HEK293 (cell line): Measurements from ENCODE around the gene FOXO6.

Experiments
- CTCF ChIA-PET: fragments of 350-600 bp; formaldehyde crosslinking; extraction: SDS; loops from one replicate; lab custom pipeline; 2021; ENCODE audit warnings: antibody characterized with exemption; lab: Yijun Ruan, JAX
- POLR2A ChIA-PET: fragments of 300-600 bp; formaldehyde crosslinking; extraction: SDS; loops from one replicate; lab custom pipeline; 2020; ENCODE audit warnings: antibody characterized with exemption, inconsistent platforms; lab: Yijun Ruan, JAX
- H3K27ac ChIP-seq: fragments of 200-500 bp; sonication (Bioruptor generic); 2 replicates; pipeline ENCODE4 v1.5.1; 2014; ENCODE audit warnings: low read depth, low read length, control low read depth, inconsistent platforms; ENCODE audit errors: extremely low read depth
- H3K36me3 ChIP-seq, 2 experiments: fragments of 200-500 bp in 1 of 2; sonication (Bioruptor generic) in 1 of 2; 1 replicate in 1 of 2; 2 replicates in 1 of 2; pipeline ENCODE4 v1.5.1; 2014 to 2017; ENCODE audit warnings: inconsistent platforms in 2 of 2, low read length in 2 of 2; ENCODE audit not compliant: control insufficient read depth in 2 of 2, insufficient read depth in 1 of 2
- H3K4me1 ChIP-seq: fragments of 200-500 bp; sonication (Bioruptor generic); 2 replicates; pipeline ENCODE4 v1.5.1; 2014; ENCODE audit warnings: mild to moderate bottlenecking, low read length, inconsistent platforms; ENCODE audit not compliant: control insufficient read depth, insufficient read depth
- H3K4me3 ChIP-seq: 2 replicates; pipeline ENCODE4 v1.5.1; 2011; ENCODE audit warnings: low read depth, mild to moderate bottlenecking, control low read depth, low read length, moderate library complexity
- H3K9me3 ChIP-seq: fragments of 200-500 bp; sonication (Bioruptor generic); 2 replicates; pipeline ENCODE4 v1.5.1; 2014; ENCODE audit warnings: low read depth, low read length, inconsistent platforms; ENCODE audit not compliant: control insufficient read depth, insufficient read depth
- REST ChIP-seq: fragments of 450-650 bp; formaldehyde crosslinking; IDR thresholded peaks from 2 replicates; pipeline ENCODE4 v1.5.1; 2016; ENCODE audit warnings: missing biosample characterization, missing genetic modification characterization
- YY1 ChIP-seq: fragments of 450-650 bp; formaldehyde crosslinking; IDR thresholded peaks from 2 replicates; pipeline ENCODE4 v1.5.1; 2018; ENCODE audit warnings: missing biosample characterization, missing genetic modification characterization
- ZEB2 ChIP-seq: fragments of 450-650 bp; formaldehyde crosslinking; IDR thresholded peaks from 2 replicates; pipeline ENCODE4 v1.5.1; 2016; ENCODE audit warnings: missing biosample characterization, missing genetic modification characterization
- ZIC2 ChIP-seq: fragments of 450-650 bp; formaldehyde crosslinking; IDR thresholded peaks from 2 replicates; pipeline ENCODE4 v1.5.1; 2016; ENCODE audit warnings: missing biosample characterization, missing genetic modification characterization
- ZNF10 ChIP-seq: fragments of 450-650 bp; formaldehyde crosslinking; IDR thresholded peaks from 2 replicates; pipeline ENCODE4 v1.5.1; 2017; ENCODE audit warnings: missing biosample characterization, missing genetic modification characterization
- ZNF214 ChIP-seq: fragments of 450-650 bp; formaldehyde crosslinking; IDR thresholded peaks from 2 replicates; pipeline ENCODE4 v1.5.1; 2017; ENCODE audit warnings: missing biosample characterization, mild to moderate bottlenecking, missing genetic modification characterization, borderline replicate concordance
- ZNF223 ChIP-seq: fragments of 450-650 bp; formaldehyde crosslinking; IDR thresholded peaks from 2 replicates; pipeline ENCODE4 v1.5.1; 2016; ENCODE audit warnings: missing biosample characterization, missing genetic modification characterization
- ZNF239 ChIP-seq: fragments of 450-650 bp; formaldehyde crosslinking; IDR thresholded peaks from 2 replicates; pipeline ENCODE4 v1.5.1; 2016; ENCODE audit warnings: missing biosample characterization, missing genetic modification characterization
- ZNF366 ChIP-seq: fragments of 450-650 bp; formaldehyde crosslinking; conservative IDR thresholded peaks from 2 replicates; pipeline ENCODE4 v1.5.1; 2016; ENCODE audit warnings: missing biosample characterization, missing genetic modification characterization
- ZNF404 ChIP-seq: fragments of 450-650 bp; formaldehyde crosslinking; IDR thresholded peaks from 2 replicates; pipeline ENCODE4 v1.5.1; 2017; ENCODE audit warnings: missing biosample characterization, missing genetic modification characterization
- ZNF501 ChIP-seq: fragments of 450-650 bp; formaldehyde crosslinking; IDR thresholded peaks from 2 replicates; pipeline ENCODE4 v1.5.1; 2016; ENCODE audit warnings: missing biosample characterization, missing genetic modification characterization
- ZNF514 ChIP-seq: fragments of 450-650 bp; formaldehyde crosslinking; IDR thresholded peaks from 2 replicates; pipeline ENCODE4 v1.5.1; 2016; ENCODE audit warnings: missing biosample characterization, missing genetic modification characterization
- ZNF555 ChIP-seq: fragments of 450-650 bp; formaldehyde crosslinking; conservative IDR thresholded peaks from 2 replicates; pipeline ENCODE4 v1.5.1; 2017; ENCODE audit warnings: missing biosample characterization, mild to moderate bottlenecking, missing genetic modification characterization, inconsistent platforms
- ZNF707 ChIP-seq: fragments of 450-650 bp; formaldehyde crosslinking; IDR thresholded peaks from 2 replicates; pipeline ENCODE4 v1.5.1; 2016; ENCODE audit warnings: missing biosample characterization, missing genetic modification characterization
- TF ChIP-seq, protein P1 (sequence below): fragments of 450-650 bp; formaldehyde crosslinking; IDR thresholded peaks from 2 replicates; pipeline ENCODE4 v1.5.1; 2016; ENCODE audit warnings: missing biosample characterization, missing genetic modification characterization
- TF ChIP-seq, protein P2 (sequence below): fragments of 450-650 bp; formaldehyde crosslinking; IDR thresholded peaks from 2 replicates; pipeline ENCODE4 v1.5.1; 2016; ENCODE audit warnings: missing biosample characterization, missing genetic modification characterization
- TF ChIP-seq, protein P3 (sequence below): fragments of 450-650 bp; IDR thresholded peaks from 2 replicates; pipeline ENCODE4 v1.5.1; 2018; ENCODE audit warnings: missing biosample characterization, mild to moderate bottlenecking, missing genetic modification characterization
- TF ChIP-seq, protein P4 (sequence below): fragments of 450-650 bp; formaldehyde crosslinking; IDR thresholded peaks from 2 replicates; pipeline ENCODE4 v1.5.0; 2017; ENCODE audit warnings: missing biosample characterization, missing genetic modification characterization, borderline replicate concordance

The FOXO6 gene

DNA sequence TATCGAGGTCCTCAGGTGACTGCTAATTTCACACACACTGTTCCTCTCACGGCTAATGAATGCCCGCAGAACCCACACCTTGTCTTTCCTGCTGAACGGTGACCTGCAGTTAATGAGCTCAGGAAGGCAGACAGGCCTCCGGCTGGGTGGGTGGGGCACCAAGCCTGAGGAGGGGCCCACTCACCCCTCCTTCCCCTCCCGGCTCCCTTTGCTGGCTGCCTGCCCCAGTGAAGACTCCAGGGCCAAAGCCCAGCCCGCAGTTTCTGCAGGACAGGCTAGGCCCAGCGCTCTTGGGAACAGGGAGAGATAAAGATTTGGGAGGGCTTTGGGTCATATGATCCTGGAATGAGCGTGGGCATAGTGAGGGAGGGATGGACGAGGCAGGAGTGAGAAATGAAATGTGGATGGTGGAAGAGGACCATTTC, 26.4 kb downstream of the FOXO6 start (continued):
- TF ChIP-seq, protein P1, sequence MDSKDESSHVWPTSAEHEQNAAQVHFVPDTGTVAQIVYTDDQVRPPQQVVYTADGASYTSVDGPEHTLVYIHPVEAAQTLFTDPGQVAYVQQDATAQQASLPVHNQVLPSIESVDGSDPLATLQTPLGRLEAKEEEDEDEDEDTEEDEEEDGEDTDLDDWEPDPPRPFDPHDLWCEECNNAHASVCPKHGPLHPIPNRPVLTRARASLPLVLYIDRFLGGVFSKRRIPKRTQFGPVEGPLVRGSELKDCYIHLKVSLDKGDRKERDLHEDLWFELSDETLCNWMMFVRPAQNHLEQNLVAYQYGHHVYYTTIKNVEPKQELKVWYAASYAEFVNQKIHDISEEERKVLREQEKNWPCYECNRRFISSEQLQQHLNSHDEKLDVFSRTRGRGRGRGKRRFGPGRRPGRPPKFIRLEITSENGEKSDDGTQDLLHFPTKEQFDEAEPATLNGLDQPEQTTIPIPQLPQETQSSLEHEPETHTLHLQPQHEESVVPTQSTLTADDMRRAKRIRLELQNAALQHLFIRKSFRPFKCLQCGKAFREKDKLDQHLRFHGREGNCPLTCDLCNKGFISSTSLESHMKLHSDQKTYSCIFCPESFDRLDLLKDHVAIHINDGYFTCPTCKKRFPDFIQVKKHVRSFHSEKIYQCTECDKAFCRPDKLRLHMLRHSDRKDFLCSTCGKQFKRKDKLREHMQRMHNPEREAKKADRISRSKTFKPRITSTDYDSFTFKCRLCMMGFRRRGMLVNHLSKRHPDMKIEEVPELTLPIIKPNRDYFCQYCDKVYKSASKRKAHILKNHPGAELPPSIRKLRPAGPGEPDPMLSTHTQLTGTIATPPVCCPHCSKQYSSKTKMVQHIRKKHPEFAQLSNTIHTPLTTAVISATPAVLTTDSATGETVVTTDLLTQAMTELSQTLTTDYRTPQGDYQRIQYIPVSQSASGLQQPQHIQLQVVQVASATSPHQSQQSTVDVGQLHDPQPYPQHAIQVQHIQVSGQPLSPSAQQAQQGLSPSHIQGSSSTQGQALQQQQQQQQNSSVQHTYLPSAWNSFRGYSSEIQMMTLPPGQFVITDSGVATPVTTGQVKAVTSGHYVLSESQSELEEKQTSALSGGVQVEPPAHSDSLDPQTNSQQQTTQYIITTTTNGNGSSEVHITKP (tag by site-specific recombination) = peak; percentile 66
- TF ChIP-seq, protein P2, sequence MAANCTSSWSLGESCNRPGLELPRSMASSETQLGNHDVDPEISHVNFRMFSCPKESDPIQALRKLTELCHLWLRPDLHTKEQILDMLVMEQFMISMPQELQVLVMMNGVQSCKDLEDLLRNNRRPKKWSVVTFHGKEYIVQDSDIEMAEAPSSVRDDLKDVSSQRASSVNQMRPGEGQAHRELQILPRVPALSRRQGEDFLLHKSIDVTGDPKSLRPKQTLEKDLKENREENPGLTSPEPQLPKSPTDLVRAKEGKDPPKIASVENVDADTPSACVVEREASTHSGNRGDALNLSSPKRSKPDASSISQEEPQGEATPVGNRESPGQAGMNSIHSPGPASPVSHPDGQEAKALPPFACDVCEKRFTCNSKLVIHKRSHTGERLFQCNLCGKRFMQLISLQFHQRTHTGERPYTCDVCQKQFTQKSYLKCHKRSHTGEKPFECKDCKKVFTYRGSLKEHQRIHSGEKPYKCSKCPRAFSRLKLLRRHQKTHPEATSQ (tag by site-specific recombination) = 0 out of 2 replicates have a peak, but pooled peaks have one; percentile 60
- TF ChIP-seq ZNF555 (tag by site-specific recombination) = no peak
- TF ChIP-seq, all 188 proteins: peak for 32

- no peak for TF ChIP-seq ZNF366 (tag by site-specific recombination)
- TF ChIP-seq ZNF707 = no peak
- no peak for TF ChIP-seq YY1 (tag by site-specific recombination)
- no peak for TF ChIP-seq ZNF404
- no peak for TF ChIP-seq ZNF501 (tag by site-specific recombination)
- no peak for TF ChIP-seq REST (tag by site-specific recombination)
- no peak for TF ChIP-seq ZIC2
- TF ChIP-seq ZNF214 (tag by site-specific recombination) = no peak
- TF ChIP-seq ZNF239 (tag by site-specific recombination) = no peak
- TF ChIP-seq, protein P3, sequence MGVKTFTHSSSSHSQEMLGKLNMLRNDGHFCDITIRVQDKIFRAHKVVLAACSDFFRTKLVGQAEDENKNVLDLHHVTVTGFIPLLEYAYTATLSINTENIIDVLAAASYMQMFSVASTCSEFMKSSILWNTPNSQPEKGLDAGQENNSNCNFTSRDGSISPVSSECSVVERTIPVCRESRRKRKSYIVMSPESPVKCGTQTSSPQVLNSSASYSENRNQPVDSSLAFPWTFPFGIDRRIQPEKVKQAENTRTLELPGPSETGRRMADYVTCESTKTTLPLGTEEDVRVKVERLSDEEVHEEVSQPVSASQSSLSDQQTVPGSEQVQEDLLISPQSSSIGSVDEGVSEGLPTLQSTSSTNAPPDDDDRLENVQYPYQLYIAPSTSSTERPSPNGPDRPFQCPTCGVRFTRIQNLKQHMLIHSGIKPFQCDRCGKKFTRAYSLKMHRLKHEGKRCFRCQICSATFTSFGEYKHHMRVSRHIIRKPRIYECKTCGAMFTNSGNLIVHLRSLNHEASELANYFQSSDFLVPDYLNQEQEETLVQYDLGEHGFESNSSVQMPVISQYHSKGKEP = no peak
- no peak for TF ChIP-seq ZNF223
- TF ChIP-seq ZEB2 (tag by site-specific recombination) = no peak
- no peak for TF ChIP-seq ZNF10
- TF ChIP-seq, protein P4, sequence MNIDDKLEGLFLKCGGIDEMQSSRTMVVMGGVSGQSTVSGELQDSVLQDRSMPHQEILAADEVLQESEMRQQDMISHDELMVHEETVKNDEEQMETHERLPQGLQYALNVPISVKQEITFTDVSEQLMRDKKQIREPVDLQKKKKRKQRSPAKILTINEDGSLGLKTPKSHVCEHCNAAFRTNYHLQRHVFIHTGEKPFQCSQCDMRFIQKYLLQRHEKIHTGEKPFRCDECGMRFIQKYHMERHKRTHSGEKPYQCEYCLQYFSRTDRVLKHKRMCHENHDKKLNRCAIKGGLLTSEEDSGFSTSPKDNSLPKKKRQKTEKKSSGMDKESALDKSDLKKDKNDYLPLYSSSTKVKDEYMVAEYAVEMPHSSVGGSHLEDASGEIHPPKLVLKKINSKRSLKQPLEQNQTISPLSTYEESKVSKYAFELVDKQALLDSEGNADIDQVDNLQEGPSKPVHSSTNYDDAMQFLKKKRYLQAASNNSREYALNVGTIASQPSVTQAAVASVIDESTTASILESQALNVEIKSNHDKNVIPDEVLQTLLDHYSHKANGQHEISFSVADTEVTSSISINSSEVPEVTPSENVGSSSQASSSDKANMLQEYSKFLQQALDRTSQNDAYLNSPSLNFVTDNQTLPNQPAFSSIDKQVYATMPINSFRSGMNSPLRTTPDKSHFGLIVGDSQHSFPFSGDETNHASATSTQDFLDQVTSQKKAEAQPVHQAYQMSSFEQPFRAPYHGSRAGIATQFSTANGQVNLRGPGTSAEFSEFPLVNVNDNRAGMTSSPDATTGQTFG (tag by site-specific recombination) = no peak
- no peak for TF ChIP-seq ZNF514 (tag by site-specific recombination)
- ChIA-PET CTCF (interaction anchor here (0.6 to 1.0 kb wide), 2 partner anchors 19 to 1378 kb away, joined by 3 to 6 read pairs; no protein-coding TSS in a partner anchor), POLR2A (interaction anchor here (1.4 to 2.0 kb wide), 2 partner anchors 11 to 17 kb away, joined by 3 to 6 read pairs; no protein-coding TSS in a partner anchor)
- Histone ChIP-seq H3K36me3 (no peaks in the 10 kb centered on the region), H3K4me1 (peaks cover 7% of the 10 kb centered on the region), H3K27ac (no peak overlapping the region), H3K9me3 (no peaks in the 10 kb centered on the region), H3K4me3 (no peak overlapping the region)
Observed at GRCh38 chr1:41388510-41388909, 27.3 kb downstream of the FOXO6 start.
